Esophagus mucosa (tissue), 1 donor: ENCODE results near the gene RNF145. TPM values are rescaled to one million over a fixed set of nuclear protein-coding genes. Genes with fewer than 3 reads are reported as not detected.

Experiments used
- total RNA-seq: library from RNA; stranded (reverse); gene quantifications from one replicate; pipeline ENCODE4 v1.2.4, GENCODE V29; 2023
- donor health status: DM: yes; HTN: yes; CAD: no.

RNF145 gene
- total RNA-seq, 1 donor from 2014 or later = 111 TPM

Other genes starting within 250 kb of the RNF145 start
- gene EBF1, start 109.6 kb downstream of the RNF145 start, total RNA-seq = 2.3 TPM
- gene UBLCP1, start 53.7 kb upstream of the RNF145 start, total RNA-seq = 24.0 TPM
- gene IL12B, start 120.9 kb upstream of the RNF145 start, total RNA-seq = 0.08 TPM